Brain microvascular endothelial cell (primary cell): ENCODE results near the gene CCT5.

ENCODE experiments used
- DNase-seq: peaks from one replicate; pipeline ENCODE4 v3.0.0-alpha.2; 2020
- H3K27ac ChIP-seq: fragments of 250-450 bp; sonication (Bioruptor Pico); 2 replicates; pipeline ENCODE4 v1.5.1; 2020; ENCODE audit warnings: mild to moderate bottlenecking, moderate library complexity
- H3K27me3 ChIP-seq: fragments of 250-450 bp; sonication (Bioruptor Pico); replicated peaks from 2 replicates; pipeline ENCODE4 v1.5.1; 2020; ENCODE audit warnings: mild to moderate bottlenecking
- H3K36me3 ChIP-seq: fragments of 250-450 bp; sonication (Bioruptor Pico); replicated peaks from 2 replicates; pipeline ENCODE4 v1.5.1; 2020; ENCODE audit warnings: mild to moderate bottlenecking
- H3K4me3 ChIP-seq: 2 replicates; pipeline ENCODE4 v1.5.1; 2011; ENCODE audit warnings: low read depth, mild to moderate bottlenecking, control low read depth, low read length, moderate library complexity
- CTCF ChIP-seq: IDR thresholded peaks from 2 replicates; pipeline ENCODE4 v1.5.1; 2011; ENCODE audit warnings: low read depth, mild to moderate bottlenecking, moderate library complexity, low read length, control low read depth, inconsistent platforms; ENCODE audit errors: missing control alignments
- in situ Hi-C: cut with HindIII; loops from 2 replicates; pipeline ENCODE4 v1.10.0; 2017; ENCODE audit warnings: low sequenced_read_pairs, low pct_ligation_motif_present

The CCT5 gene

GRCh38 chr5:10295619-10296326, 45.7 kb downstream of the CCT5 start:
- H3K4me3 ChIP-seq: no peak overlapping the region
- no peak overlapping the region for H3K27ac ChIP-seq
- TF ChIP-seq CTCF: no peak
- H3K27me3 ChIP-seq: no peaks in the 10 kb centered on the region
- DNase-seq: no peak
- no peaks in the 10 kb centered on the region for H3K36me3 ChIP-seq
- in situ Hi-C loops: no loop called here

DNA sequence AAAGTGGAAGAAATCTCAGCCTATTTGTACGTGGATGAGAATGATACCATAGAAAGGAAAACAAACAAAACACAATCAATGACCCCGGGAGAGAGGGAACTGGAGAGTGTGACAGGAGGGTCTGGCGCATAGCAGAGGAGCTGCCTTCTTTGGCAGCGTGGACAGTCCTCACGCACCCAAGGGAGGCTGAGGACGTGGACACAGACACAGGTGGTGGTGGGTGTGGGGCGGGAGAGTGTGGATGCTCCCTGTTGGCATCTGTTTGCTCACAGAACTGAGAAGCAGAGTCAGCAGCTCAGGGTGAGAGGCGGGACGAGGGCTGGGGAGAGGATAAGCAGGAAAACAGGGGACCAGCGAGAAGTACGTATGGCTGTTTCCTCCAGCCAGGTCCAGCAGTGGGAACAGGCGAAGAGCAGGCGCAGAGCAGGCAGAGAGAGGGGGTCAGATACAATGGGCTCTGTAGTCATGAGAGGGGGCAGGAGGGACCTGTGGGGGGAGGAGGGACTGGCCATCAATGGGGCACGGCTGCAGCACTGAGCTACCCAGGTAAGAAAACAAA, 47.6 kb downstream of the CCT5 start:
- in situ Hi-C loops: no loop called here
- DNase-seq: no peak
- Histone ChIP-seq H3K4me3 (no peak overlapping the region), H3K27ac (no peak overlapping the region), H3K36me3 (no peaks in the 10 kb centered on the region), H3K27me3 (no peaks in the 10 kb centered on the region)
- no peak for TF ChIP-seq CTCF

DNA sequence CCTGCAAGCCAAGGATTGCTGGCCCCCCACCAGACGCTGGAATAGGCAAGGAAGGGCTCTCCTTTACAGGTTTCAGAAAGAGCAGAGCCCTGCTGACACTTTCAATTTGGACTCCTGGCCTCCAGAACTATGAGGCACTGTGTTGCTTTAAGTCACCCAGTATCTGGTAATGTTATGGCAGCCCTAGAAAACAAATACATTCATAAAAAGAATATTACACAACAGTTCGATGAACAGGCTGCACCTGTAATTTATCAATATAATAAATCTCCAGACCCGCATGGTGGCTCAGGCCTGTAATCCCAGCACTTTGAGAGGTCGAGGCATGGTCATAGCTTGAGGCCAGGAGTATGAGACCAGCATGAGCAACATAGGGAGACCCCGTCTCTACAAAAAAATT, 50.2 kb downstream of the CCT5 start:
- H3K27me3 ChIP-seq: no peaks in the 10 kb centered on the region
- no peak for DNase-seq
- in situ Hi-C loops: no loop called here
- no peaks in the 10 kb centered on the region for H3K36me3 ChIP-seq
- no peak overlapping the region for H3K4me3 ChIP-seq
- H3K27ac ChIP-seq: no peak overlapping the region
- TF ChIP-seq CTCF: no peak

DNA sequence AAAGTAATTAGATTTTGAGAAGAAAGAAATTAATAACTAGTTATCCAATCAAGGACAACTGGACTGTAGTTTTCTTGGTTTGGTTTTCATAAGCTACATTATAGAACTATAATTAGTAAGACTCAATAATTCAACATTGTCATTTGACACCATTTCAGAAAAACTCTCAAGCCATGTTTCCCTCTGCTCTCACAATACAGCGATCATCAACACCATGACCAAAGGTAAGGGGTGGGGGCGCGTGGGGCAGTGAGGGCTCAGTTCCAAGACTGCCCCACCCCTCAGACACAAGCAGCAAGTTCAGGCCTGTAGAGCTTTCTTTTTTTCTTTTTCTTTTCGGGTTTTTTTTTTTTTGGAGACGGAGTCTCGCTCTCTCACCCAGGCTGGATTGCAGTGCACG, 51.2 kb downstream of the CCT5 start:
- Histone ChIP-seq H3K27me3 (no peaks in the 10 kb centered on the region), H3K4me3 (no peak overlapping the region), H3K36me3 (no peaks in the 10 kb centered on the region), H3K27ac (no peak overlapping the region)
- in situ Hi-C loops: no loop called here
- no peak for DNase-seq
- TF ChIP-seq CTCF: no peak

- no peak for TF ChIP-seq CTCF
- Histone ChIP-seq H3K27me3 (no peaks in the 10 kb centered on the region), H3K27ac (no peak overlapping the region), H3K36me3 (no peaks in the 10 kb centered on the region), H3K4me3 (no peak overlapping the region)
- in situ Hi-C loops: no loop called here
- no peak for DNase-seq
These were observed 51.9 kb downstream of the CCT5 start for GRCh38 chr5:10301842-10302610.
